Forelimb muscle (tissue), 1 donor: ENCODE measurements around the gene TPRN. TPM values are rescaled to one million over a fixed set of nuclear protein-coding genes. Genes with fewer than 3 reads are reported as not detected.

Source experiments
- DNase-seq: peaks from one replicate; pipeline ENCODE4 v3.0.0-alpha.2; 2013; ENCODE audit warnings: low read depth
- polyA plus RNA-seq: library from polyadenylated mRNA; unstranded; fragments of 120-200 nt; gene quantifications from one replicate; pipeline ENCODE4 v1.2.1, GENCODE V29; 2013; ENCODE audit not compliant: insufficient read length

TPRN gene
- polyA plus RNA-seq, 1 donor, result 10.9 TPM

- DNase-seq, result no peak
Measured at GRCh38 chr9:137212520-137212919, 12.0 kb upstream of the TPRN start.

DNA sequence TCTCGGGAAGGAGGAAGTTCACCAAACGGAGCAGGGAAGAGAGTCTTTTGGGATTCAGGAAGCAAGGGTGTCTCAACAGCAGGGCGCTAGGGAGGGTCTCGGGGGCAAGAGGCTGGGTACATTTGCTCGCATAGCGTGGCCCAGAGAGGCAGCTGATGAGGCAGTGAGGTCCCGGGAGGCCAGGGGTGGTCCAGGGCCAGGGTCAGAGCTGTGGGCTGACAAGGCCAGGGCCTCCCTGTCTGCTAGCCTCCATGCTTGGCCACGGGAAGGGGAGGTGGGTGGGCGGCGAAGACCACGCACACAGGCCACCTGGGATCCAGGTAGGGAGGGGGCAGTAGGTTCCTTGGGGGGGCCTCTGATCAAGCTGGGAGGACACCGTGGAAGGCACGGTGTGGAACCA is 11.0 kb upstream of the TPRN start:
- no peak for DNase-seq

- no peak for DNase-seq
Measured at GRCh38 chr9:137206602-137207001, 6.1 kb upstream of the TPRN start.

DNA sequence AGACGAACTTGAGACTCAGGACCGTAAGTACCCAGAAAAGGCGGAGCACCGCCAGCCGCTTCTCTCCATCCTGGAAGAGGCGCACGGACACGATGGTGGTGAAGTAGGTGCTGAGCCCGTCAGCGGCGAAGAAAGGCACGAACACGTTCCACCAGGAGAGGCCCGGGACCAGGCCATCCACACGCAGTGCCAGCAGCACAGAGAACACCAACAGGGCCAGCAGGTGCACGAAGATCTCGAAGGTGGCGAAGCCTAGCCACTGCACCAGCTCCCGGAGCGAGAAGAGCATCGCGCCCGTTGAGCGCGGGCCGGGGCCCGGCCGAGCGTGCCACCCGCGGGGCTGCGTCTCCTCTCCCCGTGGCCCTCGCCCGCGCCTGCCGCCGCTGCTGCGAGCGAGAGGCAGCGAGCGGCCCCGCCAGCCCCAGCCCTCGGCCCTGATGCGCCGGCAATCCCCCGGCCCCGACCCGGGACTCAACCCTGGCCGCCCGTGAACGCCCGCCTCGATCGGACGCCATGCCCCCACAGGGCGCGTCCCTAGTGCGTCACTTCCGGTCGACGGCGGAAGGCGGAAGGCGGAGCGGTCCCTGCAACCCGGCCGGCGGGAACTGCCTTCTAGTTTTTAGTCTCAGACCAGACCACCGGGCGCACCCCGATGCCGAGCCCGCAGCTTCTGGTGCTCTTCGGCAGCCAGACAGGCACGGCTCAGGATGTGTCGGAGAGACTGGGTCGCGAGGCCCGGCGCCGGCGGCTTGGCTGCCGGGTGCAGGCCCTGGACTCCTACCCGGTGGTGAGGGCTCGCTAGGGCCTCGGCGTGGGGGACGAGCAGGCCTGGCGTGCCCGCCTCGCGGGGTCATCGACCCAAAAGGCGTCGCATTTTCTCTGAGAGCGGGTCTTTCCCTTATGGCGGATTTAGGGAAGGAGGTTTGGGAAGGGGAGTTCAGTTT is 4.9 kb upstream of the TPRN start, which contains the start of the genes NDOR1 and TMEM203:
Gene NDOR1, plus strand, starts transcription at position 575 of the 944 bp plus-strand sequence. Its CDS starts 78 bp downstream, at position 653.
Gene TMEM203, minus strand, starts transcription at position 523 of the 944 bp plus-strand sequence. Its CDS starts 234 bp downstream, at position 289.
- peak; percentile 56 for DNase-seq

DNA sequence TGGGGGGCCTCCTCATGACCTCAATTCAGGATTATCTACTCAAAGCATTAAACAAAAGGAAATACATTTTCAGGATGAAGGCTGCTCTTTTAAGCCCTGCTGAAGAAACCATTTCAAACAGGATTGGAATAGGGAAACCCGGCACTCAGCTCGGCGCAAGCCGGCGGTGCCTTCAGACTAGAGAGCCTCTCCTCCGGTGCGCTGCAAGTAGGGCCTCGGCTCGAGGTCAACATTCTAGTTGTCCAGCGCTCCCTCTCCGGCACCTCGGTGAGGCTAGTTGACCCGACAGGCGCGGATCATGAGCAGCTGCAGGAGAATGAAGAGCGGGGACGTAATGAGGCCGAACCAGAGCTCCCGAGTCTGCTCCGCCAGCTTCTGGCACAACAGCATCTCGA is 4.2 kb upstream of the TPRN start:
- no peak for DNase-seq

DNA sequence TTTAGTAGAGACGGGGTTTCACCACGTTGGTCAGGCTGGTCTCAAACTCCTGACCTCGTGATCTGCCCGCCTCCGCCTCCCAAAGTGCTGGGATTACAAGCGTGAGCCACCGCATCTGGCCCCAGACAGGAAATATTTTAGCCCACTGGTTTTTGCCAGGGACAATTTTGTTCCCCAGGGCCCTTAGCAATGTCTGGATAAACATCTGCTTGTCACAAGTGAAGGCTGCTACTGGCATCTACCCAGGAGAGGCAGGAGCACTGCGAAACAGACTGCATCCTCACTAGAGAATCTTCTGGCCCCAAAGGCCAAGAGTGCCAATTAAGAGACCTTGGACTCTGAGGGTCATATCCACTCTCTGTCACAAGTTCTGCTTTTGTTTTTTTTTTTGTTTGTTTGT is 2.4 kb upstream of the TPRN start:
- no peak for DNase-seq

GRCh38 chr9:137201205-137201868 is 796 bp upstream of the TPRN start:
- DNase-seq, result no peak

DNA sequence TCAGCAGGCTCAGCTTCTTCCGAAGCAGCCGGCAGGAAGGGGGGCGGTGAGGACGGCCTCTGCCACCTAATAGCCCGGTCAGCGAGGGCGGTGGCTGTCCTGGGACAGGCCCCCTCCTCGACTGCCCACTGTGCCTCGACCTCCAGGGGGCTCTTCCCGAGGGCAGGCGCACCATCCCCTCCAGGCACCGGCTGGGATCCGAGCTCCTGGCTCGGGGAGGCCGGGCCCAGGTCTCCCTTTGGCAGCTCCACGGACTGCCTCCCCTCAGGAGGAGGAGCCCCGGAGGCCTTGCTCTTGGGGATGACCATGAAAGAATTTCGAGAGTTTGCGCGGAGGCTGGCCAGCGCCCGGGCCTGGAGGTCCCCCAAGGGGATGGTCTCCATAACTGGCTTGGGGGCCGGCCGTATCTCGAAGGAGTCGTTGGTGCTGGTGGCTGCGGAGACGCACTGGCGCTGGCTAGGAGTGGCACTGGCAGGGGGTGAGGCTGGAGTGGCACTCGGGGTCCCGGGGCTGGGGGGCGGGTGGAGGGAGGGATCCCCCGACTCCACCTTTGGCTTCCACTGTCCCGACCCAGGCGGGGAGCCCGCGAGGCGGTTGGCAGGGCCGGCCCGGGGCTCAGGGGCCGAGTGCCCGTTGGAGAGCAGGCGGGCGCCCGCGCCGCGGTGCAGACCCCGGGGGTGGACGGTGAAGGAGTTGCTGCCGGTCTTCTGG is 975 bp downstream of the TPRN start:
- no peak for DNase-seq

GRCh38 chr9:137198902-137199283 is 1.6 kb downstream of the TPRN start:
- DNase-seq, result no peak

DNA sequence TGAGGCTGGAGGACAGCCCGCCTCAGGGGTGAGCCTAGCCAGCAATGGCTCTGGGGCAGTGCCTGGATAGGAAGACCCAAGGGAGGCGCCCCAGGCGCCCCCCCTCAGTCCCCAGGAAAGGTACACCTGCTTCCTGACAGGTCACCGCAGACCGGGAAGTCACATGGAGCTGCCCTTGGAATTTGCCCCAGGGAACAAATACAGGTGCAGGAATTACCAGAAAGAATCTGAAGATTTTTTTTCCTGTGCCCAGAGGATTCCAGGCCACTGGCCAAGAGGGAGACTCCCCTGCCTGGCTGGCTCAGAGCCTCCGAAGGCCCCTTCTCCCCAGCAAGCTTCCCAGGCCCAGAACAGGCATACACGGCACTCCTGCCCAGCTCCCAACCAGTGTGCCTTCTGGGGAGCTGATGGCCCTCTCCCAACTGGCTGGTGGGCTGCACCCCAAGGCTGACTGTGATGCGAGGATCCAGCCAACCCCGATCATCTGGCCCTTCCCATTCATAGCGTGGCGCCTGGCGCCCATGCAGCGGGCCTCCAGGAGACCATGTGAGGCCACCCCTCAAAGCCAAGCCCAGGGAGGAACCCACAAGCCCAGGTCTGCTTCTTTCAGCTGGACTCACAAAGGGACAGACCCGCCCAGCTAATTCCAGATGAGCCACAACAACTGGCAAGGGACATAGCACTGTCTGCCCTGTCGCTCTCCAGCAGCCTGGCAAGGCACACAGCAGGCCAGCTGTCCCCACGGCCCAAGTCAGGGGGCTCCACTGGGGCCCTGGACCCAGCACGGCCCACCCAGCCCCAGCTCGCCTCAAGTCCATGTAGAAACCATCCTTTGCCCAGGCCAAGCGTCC is 2.3 kb downstream of the TPRN start:
- no peak for DNase-seq

- DNase-seq, result no peak
Measured at GRCh38 chr9:137195525-137196220, 4.9 kb downstream of the TPRN start.

GRCh38 chr9:137194909-137195308 is 5.6 kb downstream of the TPRN start:
- no peak for DNase-seq

- no peak for DNase-seq
Measured at GRCh38 chr9:137194388-137194787, 6.2 kb downstream of the TPRN start.

- DNase-seq, result no peak
Measured at GRCh38 chr9:137193771-137194170, 6.8 kb downstream of the TPRN start.

DNA sequence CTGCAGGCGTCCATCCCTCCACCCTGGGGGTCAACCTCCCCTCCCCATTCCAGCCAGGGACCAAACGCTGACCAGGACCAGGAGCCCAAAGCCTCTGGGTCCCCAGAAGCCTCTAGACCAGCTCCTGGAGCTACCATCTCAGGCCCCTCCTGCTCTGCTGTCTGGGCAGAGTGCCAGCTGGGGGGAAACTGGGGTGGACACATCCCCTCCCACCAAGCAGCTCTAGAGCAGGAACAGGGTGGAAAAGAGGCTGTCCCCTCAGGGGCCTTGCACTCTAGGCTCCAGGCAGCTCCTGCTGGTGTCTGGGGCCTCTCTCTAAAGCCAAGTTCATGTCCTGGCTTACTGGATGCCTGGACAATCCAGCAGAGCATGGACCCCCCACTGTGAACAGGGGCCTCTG is 7.7 kb downstream of the TPRN start:
- no peak for DNase-seq

DNA sequence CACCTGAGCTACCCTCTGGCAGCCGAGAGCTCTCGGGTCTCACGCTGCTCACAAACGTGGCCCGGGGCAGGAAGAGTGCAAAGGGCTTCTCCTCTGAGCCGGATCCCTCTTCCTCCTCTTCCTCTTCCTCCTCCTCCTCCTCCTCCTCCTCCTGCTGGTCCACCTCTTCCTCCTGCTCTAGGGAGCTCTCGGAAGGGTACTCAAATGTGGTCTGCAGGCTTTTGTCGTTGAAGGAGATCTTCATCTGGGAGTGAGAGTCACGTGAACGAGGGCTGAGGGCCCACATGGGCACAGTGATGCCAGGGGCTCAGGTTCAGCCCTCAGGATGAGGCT is 8.1 kb downstream of the TPRN start:
- no peak for DNase-seq

GRCh38 chr9:137191691-137192447 is 8.7 kb downstream of the TPRN start:
- no peak for DNase-seq

- DNase-seq, result no peak
Measured at GRCh38 chr9:137191245-137191644, 9.3 kb downstream of the TPRN start.

DNA sequence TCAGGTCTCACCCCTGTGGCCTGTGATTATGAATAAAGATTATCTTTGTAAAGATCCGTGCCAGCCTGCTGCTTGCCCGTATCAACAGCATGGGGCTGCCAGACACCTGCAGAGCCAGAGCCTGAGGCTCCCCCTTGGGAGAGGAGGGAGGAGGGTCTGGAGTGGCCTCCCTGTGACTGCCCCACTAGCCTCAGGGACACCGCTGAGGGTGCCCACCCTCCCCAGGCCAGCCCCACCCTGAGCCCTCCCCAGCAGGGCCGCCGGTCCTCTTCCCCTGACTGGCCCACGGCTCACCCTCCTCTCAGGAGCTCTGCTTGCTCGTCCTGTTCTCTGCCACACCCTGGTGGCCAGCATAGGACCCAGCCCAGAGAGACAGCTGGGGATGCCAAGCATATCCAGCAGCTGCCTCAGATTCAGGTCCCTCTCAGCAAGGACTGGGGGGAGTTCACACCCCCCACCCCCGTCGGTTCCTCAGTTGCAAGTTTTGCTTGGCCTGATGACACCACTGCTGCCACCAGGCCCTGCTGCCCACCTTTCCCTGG is 10.2 kb downstream of the TPRN start:
- DNase-seq, result no peak
